GM21390 (cell line): Measurements from ENCODE around the gene BGLAP.

ENCODE experiments used
- ATAC-seq: cut with Tn5 transposase; IDR thresholded peaks from one replicate; pipeline ENCODE4 v1.9.1; 2021; ENCODE audit not compliant: unreplicated experiment

The BGLAP gene

GRCh38 chr1:156286061-156286460, 44.1 kb downstream of the BGLAP start:
- ATAC-seq = no peak

- no peak for ATAC-seq
These were observed 47.9 kb downstream of the BGLAP start for GRCh38 chr1:156289857-156290256.

- ATAC-seq = no peak
These were observed 49.5 kb downstream of the BGLAP start for GRCh38 chr1:156291226-156292061.
